ENCODE results near the gene KRT4. TPM values are rescaled to one million over a fixed set of nuclear protein-coding genes. Genes with fewer than 3 reads are reported as not detected.

KRT4 gene
- total RNA-seq, 1 experiment from 2014 or later = not detected

DNA sequence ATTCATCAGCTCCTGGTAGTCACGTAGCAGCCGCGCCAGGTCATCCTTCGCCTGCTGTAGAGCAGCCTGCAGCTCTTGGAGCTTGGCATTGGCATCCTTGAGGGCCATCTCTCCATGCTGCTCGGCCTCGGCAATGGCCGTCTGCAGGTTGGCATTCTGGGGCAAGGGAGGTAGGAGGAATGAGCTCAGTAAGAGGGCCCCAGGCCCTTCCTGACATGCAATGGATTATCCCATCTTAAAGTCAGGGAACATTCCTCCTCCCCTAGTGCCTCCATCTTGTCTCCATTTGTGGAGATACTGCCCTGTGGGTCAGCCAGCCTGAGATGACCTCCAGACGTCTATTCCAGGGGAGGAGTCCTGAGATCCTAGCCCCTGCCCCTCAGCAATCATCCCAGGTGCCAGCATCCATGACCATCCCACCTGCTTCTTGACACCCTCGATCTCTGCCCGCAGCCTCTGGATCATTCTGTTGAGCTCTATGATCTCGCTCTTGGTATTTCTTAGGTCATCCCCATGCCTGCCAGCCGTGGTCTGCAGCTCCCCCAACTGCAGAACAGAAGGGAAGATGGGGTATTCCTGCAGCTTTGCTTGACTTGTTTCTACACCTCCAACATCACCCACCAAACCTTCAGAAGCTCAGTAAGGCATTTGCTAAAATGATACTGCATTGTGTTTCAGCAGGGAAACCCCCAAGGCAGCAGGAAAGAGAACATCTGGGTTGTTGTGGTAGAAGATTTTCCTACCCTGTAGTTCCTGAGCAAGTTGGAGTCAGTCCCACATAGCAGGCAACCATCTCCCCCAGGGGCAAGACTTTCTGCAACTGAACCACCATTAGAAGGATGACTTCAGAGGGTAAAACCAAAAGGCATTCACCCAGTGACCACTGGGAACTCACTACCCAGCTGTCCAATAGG, 22.4 kb downstream of the KRT4 start:
- no peak overlapping the region for H4K8ac ChIP-seq (replicated peaks; ENCODE audit: insufficient read length, low read depth, low read length)
- no peak overlapping the region for H3K4me2 ChIP-seq (ENCODE audit: insufficient read depth, insufficient read length, low read length)
- H2AK5ac ChIP-seq (ENCODE audit: insufficient read length, low read length) = no peak overlapping the region
- H2BK20ac ChIP-seq (ENCODE audit: low read depth, low read length, poor library complexity, severe bottlenecking) = no peak overlapping the region
- no peak overlapping the region for H3K4ac ChIP-seq (ENCODE audit: low read depth, low read length)
- H2BK12ac ChIP-seq (ENCODE audit: insufficient read length, low read depth, low read length) = no peak overlapping the region
- Mint-ChIP-seq H3K4me1 (peaks cover 3 to 10% of the 10 kb centered on the region in 2 experiments; a peak in 3 of 4 replicates), H3K27ac (no peak overlapping the region), H3K27me3 (ENCODE audit: low read depth) (peaks cover 7% of the 10 kb centered on the region), H3K36me3 (ENCODE audit: insufficient read depth in 1 of 3, low read depth in 3 of 3) (no peaks in the 10 kb centered on the region), H3K9me3 (no peaks in the 10 kb centered on the region; a peak in 1 of 5 replicates), H3K4me3 (no peak overlapping the region)
- TF ChIP-seq CTCF (conservative IDR thresholded peaks at IDR 0.05) = 0 out of 3 replicates have a peak, but pooled peaks have one; percentile 0
- no peak overlapping the region for H4K5ac ChIP-seq (ENCODE audit: insufficient read length, low read depth, low read length)
- H3K14ac ChIP-seq (ENCODE audit: insufficient read depth, low read length) = no peak overlapping the region; the same call in 1 of the 2 replicates
- no peak overlapping the region for H2BK5ac ChIP-seq (ENCODE audit: insufficient read length, low read length)
- H2BK15ac ChIP-seq (ENCODE audit: low read depth, low read length) = no peak overlapping the region
- no peaks in the 10 kb centered on the region for H3K79me2 ChIP-seq (ENCODE audit: insufficient read depth, low read length)
- no peaks in the 10 kb centered on the region for H3K9me3 ChIP-seq (ENCODE audit: control insufficient read depth, low read depth, low read length)
- no peak overlapping the region for H4K91ac ChIP-seq (ENCODE audit: insufficient read length, low read depth, low read length)
- H3K4me1 ChIP-seq (ENCODE audit: insufficient read depth, low read length) = no peaks in the 10 kb centered on the region
- no peak overlapping the region for H3K56ac ChIP-seq (ENCODE audit: insufficient read length, low read depth, low read length)
- no peaks in the 10 kb centered on the region for H3K23me2 ChIP-seq (ENCODE audit: insufficient read length, low read depth, low read length, poor library complexity, severe bottlenecking)
- no peaks in the 10 kb centered on the region for H4K20me1 ChIP-seq (ENCODE audit: control insufficient read depth, insufficient read depth, insufficient read length)
- DNase-seq = no peak
- no peak overlapping the region for H2AFZ ChIP-seq (ENCODE audit: low read length)
- H3K23ac ChIP-seq (ENCODE audit: insufficient read length, low read depth, low read length) = no peak overlapping the region
- no peak overlapping the region for H3K27ac ChIP-seq (ENCODE audit: insufficient read length, low read depth, low read length)
- no peaks in the 10 kb centered on the region for H3K27me3 ChIP-seq (ENCODE audit: insufficient read depth, low read length)
- H3K9ac ChIP-seq (ENCODE audit: extremely low read depth, insufficient read length, low read length) = no peak overlapping the region
- H3K18ac ChIP-seq (ENCODE audit: insufficient read length, low read depth, low read length) = no peak overlapping the region
- no peak overlapping the region for H3T11ph ChIP-seq (ENCODE audit: low read length)
- H2BK120ac ChIP-seq (ENCODE audit: low read depth, low read length, poor library complexity, severe bottlenecking) = no peak overlapping the region
- H3K79me1 ChIP-seq (ENCODE audit: insufficient read depth, low read depth, low read length, poor library complexity, severe bottlenecking) = no peaks in the 10 kb centered on the region
- no CpG with 5 or more reads among the region's 12 CpGs for WGBS (ENCODE audit: extremely low coverage, insufficient read length, low lambda C conversion rate)

Measured in H9 (cell line).